Measurements from ENCODE around the gene HPSE.

DNA sequence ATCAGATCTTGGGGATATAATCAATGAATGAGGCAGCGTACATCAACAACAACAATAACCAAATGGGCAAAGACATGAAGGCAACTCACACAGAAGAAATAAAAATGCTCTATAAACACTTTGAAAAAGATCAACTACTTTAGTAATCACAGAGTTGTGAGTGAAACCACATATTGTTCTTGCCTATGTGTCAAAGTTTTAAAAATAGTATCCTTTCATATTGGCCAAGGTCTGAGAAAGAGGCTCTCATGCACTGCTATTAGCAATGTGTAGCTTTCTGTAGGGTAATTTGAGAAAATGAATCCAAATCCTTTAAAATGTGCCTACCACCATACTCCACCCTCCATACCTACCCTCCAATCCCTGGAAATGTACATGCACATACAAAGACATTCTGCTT lies 75.1 kb downstream of the HPSE start:
- TF ChIP-seq, protein P1, sequence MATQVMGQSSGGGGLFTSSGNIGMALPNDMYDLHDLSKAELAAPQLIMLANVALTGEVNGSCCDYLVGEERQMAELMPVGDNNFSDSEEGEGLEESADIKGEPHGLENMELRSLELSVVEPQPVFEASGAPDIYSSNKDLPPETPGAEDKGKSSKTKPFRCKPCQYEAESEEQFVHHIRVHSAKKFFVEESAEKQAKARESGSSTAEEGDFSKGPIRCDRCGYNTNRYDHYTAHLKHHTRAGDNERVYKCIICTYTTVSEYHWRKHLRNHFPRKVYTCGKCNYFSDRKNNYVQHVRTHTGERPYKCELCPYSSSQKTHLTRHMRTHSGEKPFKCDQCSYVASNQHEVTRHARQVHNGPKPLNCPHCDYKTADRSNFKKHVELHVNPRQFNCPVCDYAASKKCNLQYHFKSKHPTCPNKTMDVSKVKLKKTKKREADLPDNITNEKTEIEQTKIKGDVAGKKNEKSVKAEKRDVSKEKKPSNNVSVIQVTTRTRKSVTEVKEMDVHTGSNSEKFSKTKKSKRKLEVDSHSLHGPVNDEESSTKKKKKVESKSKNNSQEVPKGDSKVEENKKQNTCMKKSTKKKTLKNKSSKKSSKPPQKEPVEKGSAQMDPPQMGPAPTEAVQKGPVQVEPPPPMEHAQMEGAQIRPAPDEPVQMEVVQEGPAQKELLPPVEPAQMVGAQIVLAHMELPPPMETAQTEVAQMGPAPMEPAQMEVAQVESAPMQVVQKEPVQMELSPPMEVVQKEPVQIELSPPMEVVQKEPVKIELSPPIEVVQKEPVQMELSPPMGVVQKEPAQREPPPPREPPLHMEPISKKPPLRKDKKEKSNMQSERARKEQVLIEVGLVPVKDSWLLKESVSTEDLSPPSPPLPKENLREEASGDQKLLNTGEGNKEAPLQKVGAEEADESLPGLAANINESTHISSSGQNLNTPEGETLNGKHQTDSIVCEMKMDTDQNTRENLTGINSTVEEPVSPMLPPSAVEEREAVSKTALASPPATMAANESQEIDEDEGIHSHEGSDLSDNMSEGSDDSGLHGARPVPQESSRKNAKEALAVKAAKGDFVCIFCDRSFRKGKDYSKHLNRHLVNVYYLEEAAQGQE (IDR thresholded peaks at IDR 0.05), result no peak
- TF ChIP-seq, protein P2, sequence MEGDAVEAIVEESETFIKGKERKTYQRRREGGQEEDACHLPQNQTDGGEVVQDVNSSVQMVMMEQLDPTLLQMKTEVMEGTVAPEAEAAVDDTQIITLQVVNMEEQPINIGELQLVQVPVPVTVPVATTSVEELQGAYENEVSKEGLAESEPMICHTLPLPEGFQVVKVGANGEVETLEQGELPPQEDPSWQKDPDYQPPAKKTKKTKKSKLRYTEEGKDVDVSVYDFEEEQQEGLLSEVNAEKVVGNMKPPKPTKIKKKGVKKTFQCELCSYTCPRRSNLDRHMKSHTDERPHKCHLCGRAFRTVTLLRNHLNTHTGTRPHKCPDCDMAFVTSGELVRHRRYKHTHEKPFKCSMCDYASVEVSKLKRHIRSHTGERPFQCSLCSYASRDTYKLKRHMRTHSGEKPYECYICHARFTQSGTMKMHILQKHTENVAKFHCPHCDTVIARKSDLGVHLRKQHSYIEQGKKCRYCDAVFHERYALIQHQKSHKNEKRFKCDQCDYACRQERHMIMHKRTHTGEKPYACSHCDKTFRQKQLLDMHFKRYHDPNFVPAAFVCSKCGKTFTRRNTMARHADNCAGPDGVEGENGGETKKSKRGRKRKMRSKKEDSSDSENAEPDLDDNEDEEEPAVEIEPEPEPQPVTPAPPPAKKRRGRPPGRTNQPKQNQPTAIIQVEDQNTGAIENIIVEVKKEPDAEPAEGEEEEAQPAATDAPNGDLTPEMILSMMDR (IDR thresholded peaks at IDR 0.05; ENCODE audit: low read depth, low read length, missing input control), result no peak
- TF ChIP-seq, protein P3, sequence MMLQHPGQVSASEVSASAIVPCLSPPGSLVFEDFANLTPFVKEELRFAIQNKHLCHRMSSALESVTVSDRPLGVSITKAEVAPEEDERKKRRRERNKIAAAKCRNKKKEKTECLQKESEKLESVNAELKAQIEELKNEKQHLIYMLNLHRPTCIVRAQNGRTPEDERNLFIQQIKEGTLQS (IDR thresholded peaks at IDR 0.05), result no peak

All from liver (tissue), 3 donors.